HG02973 (cell line): ENCODE data around the gene NKX6-2.
"Not testable (repeated sequence)": the region's sequence is repeated elsewhere in the genome, so short reads cannot be mapped to it uniquely, and the experiment has no call there.

Experiments
- ATAC-seq: cut with Tn5 transposase; IDR thresholded peaks from one replicate; pipeline ENCODE4 v1.9.1; 2021; ENCODE audit warnings: moderate library complexity; ENCODE audit not compliant: unreplicated experiment

The NKX6-2 gene

GRCh38 chr10:132783940-132784865 is 1.7 kb downstream of the NKX6-2 start:
- no peak for ATAC-seq

GRCh38 chr10:132783165-132783939 is 2.6 kb downstream of the NKX6-2 start:
- no peak for ATAC-seq

- ATAC-seq, result no peak
Observed at GRCh38 chr10:132781556-132781955, 4.4 kb downstream of the NKX6-2 start.

GRCh38 chr10:132780356-132780755 is 5.6 kb downstream of the NKX6-2 start:
- no peak for ATAC-seq

- ATAC-seq, result no peak
Observed at GRCh38 chr10:132779549-132780294, 6.2 kb downstream of the NKX6-2 start.

GRCh38 chr10:132777441-132777840 is 8.5 kb downstream of the NKX6-2 start:
- no peak for ATAC-seq

GRCh38 chr10:132776821-132777220 is 9.1 kb downstream of the NKX6-2 start:
- ATAC-seq, result no peak

GRCh38 chr10:132776186-132776585 is 9.8 kb downstream of the NKX6-2 start:
- no peak for ATAC-seq

- no peak for ATAC-seq
Observed at GRCh38 chr10:132774902-132775863, 10.8 kb downstream of the NKX6-2 start.

- ATAC-seq, result no peak
Observed at GRCh38 chr10:132774181-132774901, 11.6 kb downstream of the NKX6-2 start.

- not testable (repeated sequence) for ATAC-seq
Observed at GRCh38 chr10:132772816-132773215, 13.1 kb downstream of the NKX6-2 start.

- no peak for ATAC-seq
Observed at GRCh38 chr10:132770061-132771021, 15.6 kb downstream of the NKX6-2 start.

GRCh38 chr10:132768346-132769248 is 17.4 kb downstream of the NKX6-2 start:
- no peak for ATAC-seq

GRCh38 chr10:132766291-132766690 is 19.7 kb downstream of the NKX6-2 start:
- no peak for ATAC-seq

GRCh38 chr10:132765435-132765834 is 20.5 kb downstream of the NKX6-2 start:
- no peak for ATAC-seq

GRCh38 chr10:132764108-132764507 is 21.8 kb downstream of the NKX6-2 start:
- ATAC-seq, result no peak

- no peak for ATAC-seq
Observed at GRCh38 chr10:132763545-132763944, 22.4 kb downstream of the NKX6-2 start.
